Measurements from ENCODE around the gene CALCOCO1. TPM values are rescaled to one million over a fixed set of nuclear protein-coding genes. Genes with fewer than 3 reads are reported as not detected.

CALCOCO1 gene
- total and polyA plus RNA-seq, 10 of the 15 experiments (the other 5 are each of a cell fraction or from before 2014, with no cell fraction given): 2.8 to 55.9 (median 13.7) TPM

GRCh38 chr12:53733807-53734200, 6.6 kb upstream of the CALCOCO1 start:
- FAIRE-seq (no peak), DNase-seq (ENCODE audit: low read depth, low spot score) (no peak), ATAC-seq (no peak)
- SMC1A ChIA-PET (ENCODE audit: uncharacterized antibody, unreplicated experiment): interaction anchor here (0.7 to 11.0 kb wide), 5 partner anchors 8 to 32 kb away, joined by 3 to 128 read pairs (median 3); no protein-coding TSS in a partner anchor
- Histone ChIP-seq H3K27ac (ENCODE audit: control insufficient read depth, insufficient read depth) (no peak overlapping the region), H2AFZ (ENCODE audit: control insufficient read depth, low read depth, low read length) (no peak overlapping the region), H3K4me1 (ENCODE audit: control insufficient read depth, insufficient read depth, low read length) (peaks cover 4% of the 10 kb centered on the region; the same call in 1 of the 2 replicates), H3K4me2 (ENCODE audit: control insufficient read depth, insufficient read depth) (no peak overlapping the region), H3K9me3 (replicated peaks; ENCODE audit: control insufficient read depth, insufficient read depth, low read length) (no peaks in the 10 kb centered on the region), H3K4me3 (no peak overlapping the region), H3K79me2 (ENCODE audit: control insufficient read depth, insufficient read depth, low read length) (no peaks in the 10 kb centered on the region), H3K36me3 (ENCODE audit: control insufficient read depth in 2 of 2, insufficient read depth in 2 of 2, low read length in 1 of 2) (no peaks in the 10 kb centered on the region), H3K27me3 (replicated peaks in 1 of 2; ENCODE audit: control insufficient read depth in 2 of 2, insufficient read depth in 2 of 2, low read length in 1 of 2) (peaks cover 12 to 19% of the 10 kb centered on the region in 2 experiments), H4K20me1 (ENCODE audit: control insufficient read depth, insufficient read depth) (no peaks in the 10 kb centered on the region), H3K9ac (ENCODE audit: control insufficient read depth, insufficient read depth, low read length) (no peak overlapping the region)
- RAD21 ChIA-PET (ENCODE audit: unreplicated experiment): interaction anchor here (2.6 to 3.6 kb wide), 2 partner anchors 11 to 32 kb away, joined by 8 to 22 read pairs; no protein-coding TSS in a partner anchor
- 8% methylated on average over 5 of the region's 5 CpGs for WGBS (ENCODE audit: insufficient coverage, insufficient replicate concordance, low lambda C conversion rate, missing lambda C conversion rate)
- CTCF ChIA-PET: interaction anchor here (0.8 to 18.6 kb wide), 9 partner anchors 9 to 190 kb away, joined by 3 to 341 read pairs (median 5); partner anchors contain the start of gene ATP5MC2
- in situ Hi-C loops (cut with MboI) (no loop called here), intact Hi-C loops (cut with micrococcal nuclease; ENCODE audit: unreplicated experiment) (no loop called here)
- BruUV-seq (replicated peaks): no TSS peak
- POLR2A ChIA-PET: interaction anchor here (1.0 to 1.5 kb wide), 2 partner anchors 13 to 108 kb away, joined by 3 read pairs; partner anchors contain the start of gene ATF7
- TF ChIP-seq TARDBP (IDR thresholded peaks at IDR 0.05; ENCODE audit: borderline replicate concordance) (no peak), LARP7 (IDR thresholded peaks at IDR 0.05) (no peak), BRCA1 (IDR thresholded peaks at IDR 0.05; ENCODE audit: low read depth, low read length) (no peak), PBX3 (IDR thresholded peaks at IDR 0.05; ENCODE audit: insufficient replicate concordance, low read depth, low read length) (no peak), RELB (IDR thresholded peaks at IDR 0.05; ENCODE audit: low read depth) (no peak), IRF5 (IDR thresholded peaks at IDR 0.05; ENCODE audit: borderline replicate concordance) (no peak), ZNF687 (IDR thresholded peaks at IDR 0.05) (no peak), E4F1 (IDR thresholded peaks at IDR 0.05; ENCODE audit: borderline replicate concordance, partially characterized antibody) (no peak), MTA3 (IDR thresholded peaks at IDR 0.05; ENCODE audit: borderline replicate concordance, low read length) (no peak), CBFB (IDR thresholded peaks at IDR 0.05; ENCODE audit: low read depth) (no peak)

Data from GM12878 (cell line).